Choroid plexus epithelial cell (primary cell): ENCODE data around the gene GJB3.

Experiments
- DNase-seq: peaks from one replicate; pipeline ENCODE4 v3.0.0-alpha.2; 2010; ENCODE audit warnings: low read depth
- H3K4me3 ChIP-seq: 2 replicates; pipeline ENCODE4 v1.5.1; 2011; ENCODE audit warnings: low read depth, mild to moderate bottlenecking, control low read depth, low read length, moderate library complexity
- CTCF ChIP-seq: conservative IDR thresholded peaks from 2 replicates; pipeline ENCODE4 v1.5.1; 2011; ENCODE audit warnings: low read depth, mild to moderate bottlenecking, control low read depth, inconsistent platforms, low read length, moderate library complexity

Gene GJB3

GRCh38 chr1:34794001-34794789, 13.2 kb downstream of the GJB3 start:
- TF ChIP-seq CTCF = no peak
- H3K4me3 ChIP-seq = no peak overlapping the region
- DNase-seq = no peak

DNA sequence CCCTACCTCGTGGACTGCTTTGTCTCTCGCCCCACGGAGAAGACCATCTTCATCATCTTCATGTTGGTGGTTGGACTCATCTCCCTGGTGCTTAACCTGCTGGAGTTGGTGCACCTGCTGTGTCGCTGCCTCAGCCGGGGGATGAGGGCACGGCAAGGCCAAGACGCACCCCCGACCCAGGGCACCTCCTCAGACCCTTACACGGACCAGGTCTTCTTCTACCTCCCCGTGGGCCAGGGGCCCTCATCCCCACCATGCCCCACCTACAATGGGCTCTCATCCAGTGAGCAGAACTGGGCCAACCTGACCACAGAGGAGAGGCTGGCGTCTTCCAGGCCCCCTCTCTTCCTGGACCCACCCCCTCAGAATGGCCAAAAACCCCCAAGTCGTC, 13.8 kb downstream of the GJB3 start:
- DNase-seq = no peak
- no peak overlapping the region for H3K4me3 ChIP-seq
- no peak for TF ChIP-seq CTCF

DNA sequence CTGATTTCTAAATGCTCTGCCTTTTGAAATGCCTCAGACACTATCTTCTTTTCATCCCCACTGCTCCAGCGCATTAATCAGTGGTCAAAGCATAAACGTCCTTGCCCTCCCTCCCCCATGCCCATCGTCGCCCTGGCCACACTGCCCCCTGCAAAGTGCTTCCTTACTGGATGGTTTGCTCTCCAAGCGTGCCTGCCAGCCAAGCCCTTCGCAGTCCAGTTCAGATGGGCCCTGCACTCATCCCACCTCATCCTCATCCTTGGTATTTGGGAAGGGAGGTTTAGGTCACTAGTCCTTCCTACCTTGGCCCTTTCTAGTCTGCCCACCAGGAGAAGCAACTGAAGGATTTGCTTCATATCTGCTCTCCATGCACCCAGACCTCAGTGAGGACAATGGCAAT, 14.9 kb downstream of the GJB3 start:
- no peak overlapping the region for H3K4me3 ChIP-seq
- no peak for TF ChIP-seq CTCF
- no peak for DNase-seq

GRCh38 chr1:34796990-34797389, 16.0 kb downstream of the GJB3 start:
- TF ChIP-seq CTCF = no peak
- H3K4me3 ChIP-seq = no peak overlapping the region

GRCh38 chr1:34800214-34800613, 19.2 kb downstream of the GJB3 start:
- TF ChIP-seq CTCF = no peak
- DNase-seq = peak; percentile 40
- no peak overlapping the region for H3K4me3 ChIP-seq

More at GRCh38 chr1:34796990-34797389, 16.0 kb downstream of the GJB3 start:
- no peak for DNase-seq

DNA sequence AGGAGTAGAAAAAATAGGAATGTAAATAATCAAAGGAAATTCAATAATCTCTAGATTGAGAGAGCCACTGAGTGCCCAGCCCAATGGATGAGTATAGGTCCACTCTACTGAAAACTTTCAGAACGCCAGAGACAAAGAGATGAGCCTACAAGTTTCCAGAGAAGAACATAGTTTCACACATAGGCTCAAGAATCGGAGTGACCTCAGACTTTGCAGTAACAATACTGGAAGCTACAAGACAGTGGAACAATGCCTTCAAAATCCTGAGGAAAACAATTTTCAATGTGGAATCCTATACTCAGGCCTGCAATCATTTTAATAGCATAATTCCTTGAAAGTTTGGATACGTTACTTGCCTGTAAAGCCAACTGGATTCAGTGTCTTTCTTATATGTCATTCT, 22.8 kb downstream of the GJB3 start:
- no peak overlapping the region for H3K4me3 ChIP-seq
- DNase-seq = no peak
- no peak for TF ChIP-seq CTCF

- TF ChIP-seq CTCF = no peak
- DNase-seq = peak; percentile 22
- no peak overlapping the region for H3K4me3 ChIP-seq
Observed at GRCh38 chr1:34806396-34806795, 25.4 kb downstream of the GJB3 start.
